Stimulated activated naive CD4-positive, alpha-beta T cell (primary cell): Measurements from ENCODE around the gene JAM3.

Experiments used
- DNase-seq, 6 experiments: peaks; one replicate each; lab custom pipeline; 2025; lab: John Stamatoyannopoulos, UW

The JAM3 gene

DNA sequence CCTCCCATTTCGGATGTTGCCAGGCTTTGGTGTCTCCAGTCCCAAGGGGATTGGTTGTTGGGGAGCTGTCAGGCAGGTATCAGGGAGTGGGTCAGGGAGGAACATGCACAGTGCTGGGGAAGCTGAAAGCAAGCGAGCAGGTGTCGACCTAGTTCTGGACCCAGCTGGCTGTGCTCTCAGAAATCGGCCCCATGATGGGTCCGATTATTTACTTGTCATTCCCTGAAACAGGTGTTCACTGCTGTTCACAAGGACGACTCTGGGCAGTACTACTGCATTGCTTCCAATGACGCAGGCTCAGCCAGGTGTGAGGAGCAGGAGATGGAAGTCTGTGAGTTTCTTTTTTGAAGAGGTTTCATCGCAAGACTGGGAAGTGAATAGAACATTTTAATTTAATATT lies 76.8 kb downstream of the JAM3 start:
- no peak for DNase-seq

- DNase-seq: no peak
These were observed 77.7 kb downstream of the JAM3 start for GRCh38 chr11:134146598-134146997.

DNA sequence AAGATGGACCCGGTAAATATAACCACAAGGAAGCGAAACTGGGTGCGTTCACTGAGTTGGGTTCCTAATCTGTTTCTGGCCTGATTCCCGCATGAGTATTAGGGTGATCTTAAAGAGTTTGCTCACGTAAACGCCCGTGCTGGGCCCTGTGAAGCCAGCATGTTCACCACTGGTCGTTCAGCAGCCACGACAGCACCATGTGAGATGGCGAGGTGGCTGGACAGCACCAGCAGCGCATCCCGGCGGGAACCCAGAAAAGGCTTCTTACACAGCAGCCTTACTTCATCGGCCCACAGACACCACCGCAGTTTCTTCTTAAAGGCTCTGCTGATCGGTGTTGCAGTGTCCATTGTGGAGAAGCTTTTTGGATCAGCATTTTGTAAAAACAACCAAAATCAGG lies 80.5 kb downstream of the JAM3 start:
- DNase-seq: no peak

GRCh38 chr11:134150195-134150903 lies 81.5 kb downstream of the JAM3 start:
- no peak for DNase-seq

DNA sequence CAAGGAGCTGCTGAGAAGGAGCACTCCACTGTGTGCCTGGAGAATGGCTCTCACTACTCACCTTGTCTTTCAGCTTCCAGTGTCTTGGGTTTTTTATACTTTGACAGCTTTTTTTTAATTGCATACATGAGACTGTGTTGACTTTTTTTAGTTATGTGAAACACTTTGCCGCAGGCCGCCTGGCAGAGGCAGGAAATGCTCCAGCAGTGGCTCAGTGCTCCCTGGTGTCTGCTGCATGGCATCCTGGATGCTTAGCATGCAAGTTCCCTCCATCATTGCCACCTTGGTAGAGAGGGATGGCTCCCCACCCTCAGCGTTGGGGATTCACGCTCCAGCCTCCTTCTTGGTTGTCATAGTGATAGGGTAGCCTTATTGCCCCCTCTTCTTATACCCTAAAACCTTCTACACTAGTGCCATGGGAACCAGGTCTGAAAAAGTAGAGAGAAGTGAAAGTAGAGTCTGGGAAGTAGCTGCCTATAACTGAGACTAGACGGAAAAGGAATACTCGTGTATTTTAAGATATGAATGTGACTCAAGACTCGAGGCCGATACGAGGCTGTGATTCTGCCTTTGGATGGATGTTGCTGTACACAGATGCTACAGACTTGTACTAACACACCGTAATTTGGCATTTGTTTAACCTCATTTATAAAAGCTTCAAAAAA lies 82.3 kb downstream of the JAM3 start:
- DNase-seq: no peak

- DNase-seq: no peak
These were observed 83.8 kb downstream of the JAM3 start for GRCh38 chr11:134152696-134153095.

DNA sequence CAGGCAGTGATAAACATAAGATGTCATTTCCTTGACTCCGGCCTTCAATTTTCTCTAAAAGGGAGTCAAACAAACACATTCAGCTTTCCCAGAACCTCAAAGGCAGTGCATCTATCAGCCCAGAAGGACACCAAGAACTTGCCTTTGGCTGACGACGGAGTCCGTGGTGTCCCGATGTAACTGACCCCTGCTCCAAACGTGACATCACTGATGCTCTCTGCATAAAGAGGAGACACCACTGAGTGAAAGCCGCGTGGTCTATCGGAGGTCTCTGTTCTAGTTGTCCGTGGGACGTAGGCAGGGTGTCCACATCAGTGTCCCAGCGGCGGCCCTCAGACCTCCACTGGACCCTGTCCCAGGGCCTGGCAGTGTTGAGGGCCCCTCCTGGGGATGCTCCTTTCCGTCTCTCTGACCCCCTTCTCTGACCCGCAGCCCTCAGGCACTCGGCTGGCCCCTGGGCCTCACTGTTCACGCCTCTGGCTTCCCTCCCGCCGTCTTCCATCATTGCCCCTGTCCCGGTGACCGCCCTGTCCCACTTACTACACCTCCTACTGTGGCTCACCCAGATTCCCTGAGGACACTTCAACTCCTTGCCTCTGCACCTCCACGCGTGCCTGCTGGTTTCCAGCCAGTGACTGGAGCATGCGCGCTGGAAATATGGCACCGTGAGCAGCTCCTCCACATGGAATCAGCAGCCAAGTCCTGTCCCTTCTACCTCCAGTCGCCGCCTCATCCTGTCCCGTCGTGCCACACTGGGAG lies 84.5 kb downstream of the JAM3 start:
- DNase-seq: no peak

GRCh38 chr11:134154441-134154840 lies 85.6 kb downstream of the JAM3 start:
- no peak for DNase-seq

DNA sequence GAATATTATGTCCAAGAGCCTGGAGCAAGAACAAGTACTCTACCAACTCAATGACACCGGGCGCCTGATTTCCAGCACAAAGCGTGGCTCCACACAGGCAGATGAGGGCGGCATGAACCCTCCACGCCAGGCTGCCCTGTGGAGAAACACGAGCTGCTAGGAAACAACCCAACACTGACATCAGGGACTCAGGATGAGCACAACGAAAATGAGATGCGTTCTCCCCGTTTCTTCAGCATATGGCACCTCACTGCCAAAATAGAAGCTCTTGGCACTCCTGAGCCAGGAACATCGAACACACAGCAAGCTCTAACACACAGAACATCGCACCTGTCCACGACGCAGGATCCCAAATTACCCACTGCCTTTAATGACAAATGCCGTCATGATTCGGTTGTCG lies 86.6 kb downstream of the JAM3 start:
- no peak for DNase-seq

DNA sequence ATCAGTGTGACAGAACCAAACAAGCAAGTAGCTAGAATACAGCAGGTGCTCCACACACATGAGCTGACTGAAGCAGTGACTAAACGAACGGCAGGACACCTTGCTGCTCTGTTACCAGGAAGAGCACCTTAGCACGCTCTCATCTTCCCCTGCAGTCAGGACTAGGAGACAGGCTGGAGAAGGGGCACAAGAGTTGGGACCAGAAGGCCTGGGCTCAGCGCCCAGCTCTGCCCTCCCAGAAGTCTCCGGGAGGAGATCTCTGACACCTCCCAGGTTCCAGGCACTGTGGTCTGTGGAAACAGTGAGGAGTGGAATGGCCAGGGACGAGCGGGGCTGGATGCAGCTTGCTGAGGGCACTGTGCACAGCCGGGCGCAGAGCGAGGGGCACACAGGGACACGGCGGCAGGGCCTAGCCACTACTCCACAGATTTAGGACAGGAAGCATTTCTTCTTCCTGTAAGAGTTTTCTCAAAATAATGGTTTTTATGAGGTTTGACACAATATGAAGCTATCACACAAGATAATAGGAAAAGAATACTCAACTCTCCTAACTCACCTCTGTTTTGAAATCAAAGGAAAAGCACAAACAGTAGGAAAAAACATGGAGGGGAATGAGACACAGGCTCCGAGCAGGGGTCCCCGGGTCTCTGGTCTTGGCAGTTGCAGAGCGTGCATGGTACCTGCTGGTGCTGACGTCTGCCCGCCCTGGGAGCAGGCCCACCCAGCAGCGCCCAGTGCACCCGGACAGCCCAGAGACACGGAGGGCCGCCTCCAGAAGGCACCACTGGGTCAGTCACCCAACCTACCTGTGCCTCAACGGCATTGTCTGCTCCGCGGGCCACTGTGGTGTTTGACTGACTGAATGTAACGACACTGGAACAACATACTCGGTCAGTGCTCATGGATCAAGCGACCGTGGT lies 87.3 kb downstream of the JAM3 start:
- DNase-seq: no peak

DNA sequence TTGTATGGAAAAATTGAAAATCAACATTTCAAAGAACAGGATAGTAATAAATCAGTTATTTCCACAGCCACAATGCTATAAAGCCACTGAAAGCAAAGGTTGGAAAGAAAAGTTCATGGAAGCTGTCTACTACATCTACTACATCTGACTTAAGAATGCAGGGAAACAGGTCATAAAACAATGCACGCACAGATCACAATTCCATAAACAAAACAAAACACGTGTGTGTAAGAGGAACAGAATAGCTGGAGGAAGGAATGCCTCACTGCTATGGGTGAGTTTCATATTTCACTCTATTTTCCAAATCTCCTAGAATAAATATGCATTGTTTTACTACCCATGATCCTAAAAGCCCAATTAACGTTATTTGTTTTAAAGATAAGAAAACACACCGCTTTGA lies 88.6 kb downstream of the JAM3 start:
- no peak for DNase-seq

DNA sequence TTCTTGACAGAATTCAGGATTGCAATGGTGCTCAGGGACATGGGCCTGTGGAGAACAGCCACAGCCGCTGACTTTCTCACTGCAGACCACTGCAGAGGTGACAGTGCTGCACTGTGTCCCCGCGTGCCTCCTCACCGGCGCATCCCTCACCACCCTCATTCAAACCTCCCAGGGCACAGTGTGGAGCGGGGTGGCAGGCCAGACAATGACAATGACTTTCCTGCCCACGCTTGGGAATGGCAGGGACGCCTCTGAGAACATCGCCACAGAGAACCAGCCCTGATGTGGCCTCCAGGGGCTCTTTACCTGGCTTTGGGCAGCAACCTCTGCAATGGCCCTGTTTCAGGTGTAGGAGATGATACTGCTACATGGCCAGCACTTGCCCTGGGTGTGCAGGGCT lies 89.2 kb downstream of the JAM3 start:
- DNase-seq: no peak

DNA sequence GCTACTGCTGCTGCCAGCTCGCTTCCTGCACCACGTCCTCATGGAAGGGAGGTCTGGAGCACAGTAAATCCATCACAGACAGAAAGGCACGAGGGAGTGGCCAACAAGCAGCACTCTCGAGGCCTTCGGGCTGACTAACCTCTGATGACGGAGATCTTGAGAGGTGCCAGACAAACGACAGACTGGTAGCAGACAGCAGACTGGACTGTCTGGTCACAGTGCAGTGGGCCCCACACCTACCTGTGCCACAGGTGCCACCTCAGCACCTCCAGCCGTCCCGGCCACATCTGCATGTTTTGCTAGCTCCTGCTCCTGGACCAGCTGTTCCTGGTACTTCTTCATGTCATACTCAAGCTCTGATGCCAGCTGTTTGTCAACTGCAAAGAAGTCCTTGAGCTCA lies 90.8 kb downstream of the JAM3 start:
- DNase-seq: no peak

- DNase-seq: no peak
These were observed 95.9 kb downstream of the JAM3 start for GRCh38 chr11:134164490-134165370.

DNA sequence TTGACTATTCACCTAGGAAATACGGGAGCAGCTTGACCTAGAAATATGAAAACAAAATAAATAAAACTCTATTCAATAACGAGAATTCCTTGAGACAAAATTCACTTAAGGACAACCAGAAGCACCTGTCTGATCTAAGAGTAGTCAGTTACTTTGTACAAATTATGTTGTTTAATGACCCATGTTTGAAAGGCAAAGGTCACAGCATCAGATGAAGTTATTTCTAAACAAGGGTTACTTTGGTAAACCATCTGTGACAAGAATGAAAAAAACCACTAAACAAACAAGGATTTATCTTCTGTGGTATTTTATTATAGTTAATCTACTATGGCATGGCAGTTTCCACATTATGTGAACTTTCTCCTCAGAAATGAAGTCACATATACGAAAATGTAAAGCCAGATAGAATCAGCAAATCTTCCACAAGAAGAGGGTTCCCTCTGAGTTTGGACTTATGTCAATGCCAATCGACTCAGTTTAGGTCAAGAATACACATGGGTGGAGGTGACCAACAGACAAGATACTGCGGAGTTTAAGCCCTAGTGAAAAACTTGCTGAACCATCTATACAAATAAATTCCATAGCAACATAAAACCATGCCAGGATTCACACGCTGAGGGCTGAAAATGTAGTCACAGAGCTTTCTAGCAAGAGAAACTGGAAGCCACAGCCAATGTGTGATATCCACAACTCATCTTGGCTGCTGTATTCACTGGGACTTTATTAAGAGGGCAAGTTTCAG lies 101.5 kb downstream of the JAM3 start:
- no peak for DNase-seq

GRCh38 chr11:134170919-134171281 lies 102.0 kb downstream of the JAM3 start:
- DNase-seq: no peak

- DNase-seq: no peak
These were observed 103.1 kb downstream of the JAM3 start for GRCh38 chr11:134171951-134172350.

- DNase-seq: no peak
These were observed 104.4 kb downstream of the JAM3 start for GRCh38 chr11:134173296-134173695.

DNA sequence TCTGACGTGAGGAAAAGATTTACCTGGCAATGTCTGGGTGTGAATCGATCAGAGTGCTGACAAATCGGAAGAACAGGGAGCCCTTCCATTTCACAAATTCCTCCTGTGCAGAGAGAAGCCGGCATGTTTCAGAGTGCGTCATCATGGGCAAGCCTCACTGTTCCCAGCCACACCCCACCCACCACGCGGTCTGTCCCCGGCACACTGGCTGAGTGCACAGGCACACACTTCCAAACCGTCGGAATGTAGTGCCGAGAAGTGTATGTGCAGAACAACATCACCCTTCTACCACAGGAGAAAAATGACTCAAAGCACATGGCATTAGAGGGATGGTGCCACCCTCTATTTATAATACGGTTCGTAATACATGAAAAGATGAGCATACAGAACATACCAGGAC lies 107.4 kb downstream of the JAM3 start:
- no peak for DNase-seq

GRCh38 chr11:134178032-134178674 lies 109.3 kb downstream of the JAM3 start:
- no peak for DNase-seq
